Brain microvascular endothelial cell (primary cell): ENCODE measurements around the gene SMIM9.

Experiments used
- DNase-seq: peaks from one replicate; pipeline ENCODE4 v3.0.0-alpha.2; 2020
- H3K27ac ChIP-seq: fragments of 250-450 bp; sonication (Bioruptor Pico); 2 replicates; pipeline ENCODE4 v1.5.1; 2020; ENCODE audit warnings: mild to moderate bottlenecking, moderate library complexity
- H3K27me3 ChIP-seq: fragments of 250-450 bp; sonication (Bioruptor Pico); replicated peaks from 2 replicates; pipeline ENCODE4 v1.5.1; 2020; ENCODE audit warnings: mild to moderate bottlenecking
- H3K36me3 ChIP-seq: fragments of 250-450 bp; sonication (Bioruptor Pico); replicated peaks from 2 replicates; pipeline ENCODE4 v1.5.1; 2020; ENCODE audit warnings: mild to moderate bottlenecking
- H3K4me3 ChIP-seq: 2 replicates; pipeline ENCODE4 v1.5.1; 2011; ENCODE audit warnings: low read depth, mild to moderate bottlenecking, control low read depth, low read length, moderate library complexity
- CTCF ChIP-seq: IDR thresholded peaks from 2 replicates; pipeline ENCODE4 v1.5.1; 2011; ENCODE audit warnings: low read depth, mild to moderate bottlenecking, moderate library complexity, low read length, control low read depth, inconsistent platforms; ENCODE audit errors: missing control alignments
- in situ Hi-C: cut with HindIII; loops from 2 replicates; pipeline ENCODE4 v1.10.0; 2017; ENCODE audit warnings: low sequenced_read_pairs, low pct_ligation_motif_present

SMIM9 gene

GRCh38 chrX:154802947-154803346 is 31.5 kb downstream of the SMIM9 start:
- H3K36me3 ChIP-seq: no peaks in the 10 kb centered on the region
- TF ChIP-seq CTCF: no peak
- in situ Hi-C loops: no loop called here
- no peak for DNase-seq
- no peak overlapping the region for H3K27ac ChIP-seq
- H3K27me3 ChIP-seq: no peaks in the 10 kb centered on the region
- no peak overlapping the region for H3K4me3 ChIP-seq

- in situ Hi-C loops: no loop called here
Measured at GRCh38 chrX:154800478-154801210, 33.8 kb downstream of the SMIM9 start.

GRCh38 chrX:154799556-154800348 is 34.7 kb downstream of the SMIM9 start:
- no peak overlapping the region for H3K4me3 ChIP-seq
- H3K27me3 ChIP-seq: no peaks in the 10 kb centered on the region
- no peaks in the 10 kb centered on the region for H3K36me3 ChIP-seq
- peak overlapping the region; percentile 84 for H3K27ac ChIP-seq
- no peak for TF ChIP-seq CTCF
- in situ Hi-C loops: no loop called here
- DNase-seq: no peak

More at GRCh38 chrX:154800478-154801210, 33.8 kb downstream of the SMIM9 start:
- Histone ChIP-seq H3K27me3 (no peaks in the 10 kb centered on the region), H3K27ac (no peak overlapping the region), H3K4me3 (no peak overlapping the region), H3K36me3 (no peaks in the 10 kb centered on the region)
- no peak for TF ChIP-seq CTCF
- no peak for DNase-seq

- Histone ChIP-seq H3K27ac (no peak overlapping the region), H3K27me3 (no peaks in the 10 kb centered on the region), H3K36me3 (no peaks in the 10 kb centered on the region), H3K4me3 (no peak overlapping the region)
- TF ChIP-seq CTCF: no peak
- peak; percentile 19 for DNase-seq
- in situ Hi-C loops: no loop called here
Measured at GRCh38 chrX:154797006-154797405, 37.5 kb downstream of the SMIM9 start.

- no peak for DNase-seq
- H3K4me3 ChIP-seq: no peak overlapping the region
- H3K27ac ChIP-seq: no peak overlapping the region
- no peaks in the 10 kb centered on the region for H3K36me3 ChIP-seq
- in situ Hi-C loops: no loop called here
- H3K27me3 ChIP-seq: no peaks in the 10 kb centered on the region
- no peak for TF ChIP-seq CTCF
Measured at GRCh38 chrX:154795016-154795415, 39.4 kb downstream of the SMIM9 start.
